Astrocyte of the cerebellum (primary cell): ENCODE measurements around the gene TRIM28.
"Not testable (repeated sequence)": the region's sequence is repeated elsewhere in the genome, so short reads cannot be mapped to it uniquely, and the experiment has no call there.

Source experiments
- DNase-seq: peaks from one replicate; pipeline ENCODE4 v3.0.0-alpha.2; 2011; ENCODE audit warnings: low read depth
- H3K4me3 ChIP-seq: 2 replicates; pipeline ENCODE4 v1.5.1; 2011; ENCODE audit warnings: mild to moderate bottlenecking, low read depth, low read length, moderate library complexity
- CTCF ChIP-seq: IDR thresholded peaks from 2 replicates; pipeline ENCODE4 v1.5.1; 2012; ENCODE audit warnings: low read length, low read depth, moderate library complexity, mild to moderate bottlenecking; ENCODE audit errors: missing control alignments
- in situ Hi-C: cut with HindIII; loops from 2 replicates; pipeline ENCODE4 v1.10.0; 2017; ENCODE audit warnings: low sequenced_read_pairs

TRIM28 gene

GRCh38 chr19:58543826-58544590, at the start of gene TRIM28:
TSS of gene TRIM28 (plus strand) at chr19:58544064. CDS start at chr19:58544758, 694 bp downstream.
- peak; percentile 99 for DNase-seq
- peak within 1 kb of the TSS; percentile 77 for H3K4me3 ChIP-seq
- in situ Hi-C loops: no loop called here
- no peak for TF ChIP-seq CTCF

GRCh38 chr19:58497634-58498170, 46.2 kb upstream of the TRIM28 start:
- H3K4me3 ChIP-seq: no peak overlapping the region
- no peak for DNase-seq
- in situ Hi-C loops: no loop called here
- TF ChIP-seq CTCF: no peak

- H3K4me3 ChIP-seq: peak overlapping the region; percentile 58
- no peak for TF ChIP-seq CTCF
- in situ Hi-C loops: no loop called here
- no peak for DNase-seq
Observed at GRCh38 chr19:58498316-58499020, 45.4 kb upstream of the TRIM28 start.

- in situ Hi-C loops: no loop called here
- peak; percentile 91 for DNase-seq
- peak; percentile 44 for TF ChIP-seq CTCF
- H3K4me3 ChIP-seq: peak overlapping the region; percentile 58
Observed at GRCh38 chr19:58499021-58499927, 44.6 kb upstream of the TRIM28 start.

- no peak for DNase-seq
- in situ Hi-C loops: no loop called here
- no peak for TF ChIP-seq CTCF
- no peak overlapping the region for H3K4me3 ChIP-seq
Observed at GRCh38 chr19:58500242-58500641, 43.6 kb upstream of the TRIM28 start.

GRCh38 chr19:58507602-58508223, 36.2 kb upstream of the TRIM28 start:
- DNase-seq, H3K4me3 ChIP-seq, in situ Hi-C loops: not testable (repeated sequence)
